ENCODE measurements around the gene ZNRF3. TPM values are rescaled to one million over a fixed set of nuclear protein-coding genes. Genes with fewer than 3 reads are reported as not detected.

ZNRF3 gene
- polyA plus RNA-seq, 1 of the 3 experiments (the other 2 are of a cell fraction) = 4.2 TPM

DNA sequence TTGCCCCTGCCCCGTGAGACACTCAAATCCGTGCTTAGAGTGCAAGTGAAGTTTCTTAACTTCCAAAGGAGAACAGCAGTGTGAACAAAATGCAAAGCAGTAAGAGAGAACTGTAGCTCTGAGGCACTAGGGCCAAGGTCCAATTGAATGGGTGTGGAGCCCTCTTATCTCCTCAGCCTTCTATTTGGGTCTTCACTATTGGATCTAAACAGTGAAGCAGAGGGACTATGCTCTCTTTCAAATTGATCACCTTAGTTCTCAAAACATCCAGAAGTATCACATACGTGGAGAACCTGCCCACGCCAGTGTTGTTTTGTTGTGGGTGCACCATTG, 128.7 kb downstream of the ZNRF3 start:
- 98% methylated on average over 4 of the region's 4 CpGs for WGBS (ENCODE audit: low lambda C conversion rate)
- no peak overlapping the region for H3K9ac ChIP-seq
- H3K36me3 ChIP-seq (replicated peaks in 1 of 2; ENCODE audit: control insufficient read depth in 1 of 2, insufficient read depth in 2 of 2, low read length in 1 of 2) = peaks cover 0 to 6% of the 10 kb centered on the region in 2 experiments
- no peak overlapping the region for H3K4me2 ChIP-seq
- H3K27me3 ChIP-seq (ENCODE audit: insufficient read depth) = no peaks in the 10 kb centered on the region
- no peaks in the 10 kb centered on the region for H3K9me2 ChIP-seq
- H3K4me1 ChIP-seq (ENCODE audit: control insufficient read depth in 1 of 2, insufficient read depth in 2 of 2, low read depth in 1 of 2, low read length in 1 of 2) = peaks cover 0 to 10% of the 10 kb centered on the region in 2 experiments; a peak in 1 of 4 replicates
- no peak overlapping the region for H2AFZ ChIP-seq (ENCODE audit: low read depth)
- no peak overlapping the region for H3K4me3 ChIP-seq (ENCODE audit: low read depth in 2 of 2, low read length in 1 of 2)
- no peak for TF ChIP-seq RXRA (IDR thresholded peaks at IDR 0.05; ENCODE audit: borderline replicate concordance, low read depth)
- no peak for TF ChIP-seq JUND (IDR thresholded peaks at IDR 0.05)
- TF ChIP-seq, protein P1, sequence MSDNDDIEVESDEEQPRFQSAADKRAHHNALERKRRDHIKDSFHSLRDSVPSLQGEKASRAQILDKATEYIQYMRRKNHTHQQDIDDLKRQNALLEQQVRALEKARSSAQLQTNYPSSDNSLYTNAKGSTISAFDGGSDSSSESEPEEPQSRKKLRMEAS (IDR thresholded peaks at IDR 0.05; ENCODE audit: low read depth) = no peak
- TF ChIP-seq MXI1 (IDR thresholded peaks at IDR 0.05; ENCODE audit: low read depth, low read length) = no peak
- no peak for TF ChIP-seq RAD21 (IDR thresholded peaks at IDR 0.05; ENCODE audit: low read length)
- H4K20me1 ChIP-seq (ENCODE audit: insufficient read depth) = 0 out of 2 replicates have a peak, but pooled peaks cover 5% of the 10 kb centered on the region
- no peaks in the 10 kb centered on the region for H3K9me3 ChIP-seq
- no peak overlapping the region for H3K27ac ChIP-seq (ENCODE audit: low read depth in 2 of 2, low read length in 1 of 2)
- peaks cover 13% of the 10 kb centered on the region; the same call in 1 of the 2 replicates for H3K79me2 ChIP-seq (ENCODE audit: insufficient read depth)
- no peaks in the 10 kb centered on the region for H3F3A ChIP-seq (replicated peaks; ENCODE audit: insufficient read depth)
- no peak for DNase-seq
- ChIA-PET CTCF (interaction anchor here (0.9 to 2.2 kb wide), 3 partner anchors 142 to 183 kb away, joined by 3 to 6 read pairs (median 6); no protein-coding TSS in a partner anchor), POLR2A (no interaction called here)

DNA sequence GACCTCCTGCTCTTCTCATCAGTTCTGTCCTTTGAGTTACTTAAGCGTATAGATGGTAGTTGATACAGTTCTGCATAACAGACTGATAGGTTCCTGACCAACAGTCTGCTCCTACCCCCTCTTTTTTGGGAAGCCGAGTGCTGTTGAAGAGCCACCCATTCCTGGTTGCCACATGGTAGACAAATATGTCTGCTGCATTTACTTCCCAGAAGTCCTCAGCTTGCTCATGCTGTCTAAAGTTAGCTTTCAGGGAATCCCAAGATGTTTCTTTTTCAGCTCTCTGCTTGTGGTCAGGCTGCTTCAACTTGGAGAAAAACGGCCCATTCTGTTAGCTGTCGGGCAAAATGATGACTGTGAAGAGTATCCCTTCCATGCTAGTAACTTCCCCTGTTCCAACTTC, 129.6 kb downstream of the ZNRF3 start:
- H3K27me3 ChIP-seq (ENCODE audit: insufficient read depth) = no peaks in the 10 kb centered on the region
- CTCF ChIA-PET = interaction anchor here (0.8 to 2.2 kb wide), 4 partner anchors 28 to 157 kb away, joined by 3 to 6 read pairs (median 6); no protein-coding TSS in a partner anchor
- H3K4me2 ChIP-seq = no peak overlapping the region
- H2AFZ ChIP-seq (ENCODE audit: low read depth) = no peak overlapping the region
- H3K4me3 ChIP-seq (ENCODE audit: low read depth in 2 of 2, low read length in 1 of 2) = no peak overlapping the region
- H4K20me1 ChIP-seq (ENCODE audit: insufficient read depth) = 0 out of 2 replicates have a peak, but pooled peaks cover 5% of the 10 kb centered on the region
- DNase-seq = no peak
- POLR2A ChIA-PET = no interaction called here
- H3K79me2 ChIP-seq (ENCODE audit: insufficient read depth) = peaks cover 13% of the 10 kb centered on the region; the same call in 1 of the 2 replicates
- no peaks in the 10 kb centered on the region for H3K9me3 ChIP-seq
- H3K4me1 ChIP-seq (ENCODE audit: control insufficient read depth in 1 of 2, insufficient read depth in 2 of 2, low read depth in 1 of 2, low read length in 1 of 2) = peaks cover 0 to 10% of the 10 kb centered on the region in 2 experiments; a peak in 1 of 4 replicates
- H3K9me2 ChIP-seq = no peaks in the 10 kb centered on the region
- no peak overlapping the region for H3K27ac ChIP-seq (ENCODE audit: low read depth in 2 of 2, low read length in 1 of 2)
- TF ChIP-seq EP300 (IDR thresholded peaks at IDR 0.05; ENCODE audit: borderline replicate concordance in 1 of 2, low read depth in 1 of 2, low read length in 1 of 2) = no peak
- no peak for TF ChIP-seq MEF2A (IDR thresholded peaks at IDR 0.05; ENCODE audit: borderline replicate concordance, low read depth)
- no peak for TF ChIP-seq RXRA (IDR thresholded peaks at IDR 0.05; ENCODE audit: borderline replicate concordance, low read depth)
- TF ChIP-seq, protein P2, sequence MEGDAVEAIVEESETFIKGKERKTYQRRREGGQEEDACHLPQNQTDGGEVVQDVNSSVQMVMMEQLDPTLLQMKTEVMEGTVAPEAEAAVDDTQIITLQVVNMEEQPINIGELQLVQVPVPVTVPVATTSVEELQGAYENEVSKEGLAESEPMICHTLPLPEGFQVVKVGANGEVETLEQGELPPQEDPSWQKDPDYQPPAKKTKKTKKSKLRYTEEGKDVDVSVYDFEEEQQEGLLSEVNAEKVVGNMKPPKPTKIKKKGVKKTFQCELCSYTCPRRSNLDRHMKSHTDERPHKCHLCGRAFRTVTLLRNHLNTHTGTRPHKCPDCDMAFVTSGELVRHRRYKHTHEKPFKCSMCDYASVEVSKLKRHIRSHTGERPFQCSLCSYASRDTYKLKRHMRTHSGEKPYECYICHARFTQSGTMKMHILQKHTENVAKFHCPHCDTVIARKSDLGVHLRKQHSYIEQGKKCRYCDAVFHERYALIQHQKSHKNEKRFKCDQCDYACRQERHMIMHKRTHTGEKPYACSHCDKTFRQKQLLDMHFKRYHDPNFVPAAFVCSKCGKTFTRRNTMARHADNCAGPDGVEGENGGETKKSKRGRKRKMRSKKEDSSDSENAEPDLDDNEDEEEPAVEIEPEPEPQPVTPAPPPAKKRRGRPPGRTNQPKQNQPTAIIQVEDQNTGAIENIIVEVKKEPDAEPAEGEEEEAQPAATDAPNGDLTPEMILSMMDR (IDR thresholded peaks at IDR 0.05) = no peak
- TF ChIP-seq TCF12 (IDR thresholded peaks at IDR 0.05) = no peak
- no peak for TF ChIP-seq FOSL2 (IDR thresholded peaks at IDR 0.05; ENCODE audit: borderline replicate concordance, low read depth)
- TF ChIP-seq SMC3 (IDR thresholded peaks at IDR 0.05; ENCODE audit: low read depth, low read length) = no peak
- no peak for TF ChIP-seq ELF1 (IDR thresholded peaks at IDR 0.05)
- no peak for TF ChIP-seq CHD2 (IDR thresholded peaks at IDR 0.05; ENCODE audit: low read length, partially characterized antibody)
- 93% methylated on average over 4 of the region's 4 CpGs for WGBS (ENCODE audit: low lambda C conversion rate)
- H3K9ac ChIP-seq = no peak overlapping the region
- peaks cover 0 to 6% of the 10 kb centered on the region in 2 experiments for H3K36me3 ChIP-seq (replicated peaks in 1 of 2; ENCODE audit: control insufficient read depth in 1 of 2, insufficient read depth in 2 of 2, low read length in 1 of 2)
- H3F3A ChIP-seq (replicated peaks; ENCODE audit: insufficient read depth) = no peaks in the 10 kb centered on the region

All from SK-N-SH (cell line).